T-cell (primary cell): ENCODE data around the gene MEAK7. TPM values are rescaled to one million over a fixed set of nuclear protein-coding genes. Genes with fewer than 3 reads are reported as not detected.

ENCODE experiments used
- ATAC-seq, 4 experiments: fragments of 200-7000 bp in 3 of 4; fragments of 150-1000 bp in 1 of 4; cut with Tn5 transposase; replicated peaks in 1 of 4; 1 replicate in 3 of 4; 2 replicates in 1 of 4; pipeline ENCODE4 v1.10.0; 2021; ENCODE audit warnings: moderate library complexity in 3 of 4, mild to moderate bottlenecking in 2 of 4, moderate number of reproducible peaks in 1 of 4
- CTCF ChIA-PET, 2 donors: fragments of 300-600 bp; sonication (Branson Sonifier 250); formaldehyde crosslinking; loops; one replicate each; lab custom pipeline; 2022; ENCODE audit warnings: antibody characterized with exemption in 2 of 2; lab: Charles Lee
- POLR2A ChIA-PET, 2 donors: fragments of 300-600 bp; sonication (Branson Sonifier 250); formaldehyde crosslinking; loops; one replicate each; lab custom pipeline; 2022; ENCODE audit warnings: antibody characterized with exemption in 2 of 2; lab: Charles Lee
- DNase-seq, 35 experiments: peaks; one replicate each; pipeline versions ENCODE4 v3.0.0 to v3.0.0-alpha.2; 2013 to 2023
- H3K27ac ChIP-seq: one replicate; pipeline ENCODE4 v1.5.1; 2013; ENCODE audit warnings: low read length
- H3K27me3 ChIP-seq, 2 experiments: replicated peaks in 1 of 2; 1 replicate in 1 of 2; 2 replicates in 1 of 2; pipeline versions ENCODE4 v1.6.1 to v1.7.0; 2013; ENCODE audit warnings: low read length in 1 of 2, mixed read lengths in 1 of 2; ENCODE audit not compliant: control insufficient read depth in 2 of 2, insufficient read depth in 2 of 2; ENCODE audit errors: extremely low read depth in 1 of 2
- H3K36me3 ChIP-seq, 2 donors: 1 replicate in 1 of 2; 2 replicates in 1 of 2; pipeline versions ENCODE4 v1.6.1 to v1.7.0; 2013; ENCODE audit warnings: low read length in 1 of 2; ENCODE audit not compliant: control insufficient read depth in 2 of 2, insufficient read depth in 1 of 2; ENCODE audit errors: extremely low read depth in 1 of 2
- H3K4me1 ChIP-seq, 2 experiments: 1 replicate in 1 of 2; 2 replicates in 1 of 2; pipeline versions ENCODE4 v1.6.1 to v1.7.0; 2013; ENCODE audit warnings: low read length in 2 of 2, mixed read lengths in 1 of 2; ENCODE audit not compliant: insufficient read depth in 2 of 2, control insufficient read depth in 1 of 2; ENCODE audit errors: extremely low read depth in 1 of 2
- H3K4me3 ChIP-seq, 2 donors: 1 replicate in 1 of 2; 2 replicates in 1 of 2; pipeline versions ENCODE4 v1.5.1 to v1.7.0; 2013; ENCODE audit warnings: mild to moderate bottlenecking in 2 of 2, low read length in 1 of 2, moderate library complexity in 1 of 2; ENCODE audit not compliant: control insufficient read depth in 1 of 2; ENCODE audit errors: extremely low read depth in 1 of 2
- H3K9me3 ChIP-seq: 2 replicates; pipeline ENCODE4 v1.7.0; 2013
- H3K27ac Mint-ChIP-seq, 2 donors: one replicate each; pipeline ENCODE4 v1.8.0; 2020 to 2021; ENCODE audit warnings: mild to moderate bottlenecking in 2 of 2, mixed read lengths in 2 of 2
- H3K27me3 Mint-ChIP-seq, 2 donors: one replicate each; pipeline ENCODE4 v1.8.0; 2021 to 2022; ENCODE audit warnings: mixed read lengths in 2 of 2
- H3K36me3 Mint-ChIP-seq: one replicate; pipeline ENCODE4 v1.8.0; 2021; ENCODE audit warnings: mixed read lengths
- H3K4me1 Mint-ChIP-seq, 3 donors: one replicate each; pipeline ENCODE4 v1.8.0; 2020 to 2022; ENCODE audit warnings: mixed read lengths in 3 of 3, mild to moderate bottlenecking in 1 of 3
- H3K4me3 Mint-ChIP-seq, 3 donors: one replicate each; pipeline ENCODE4 v1.8.0; 2020 to 2022; ENCODE audit warnings: mild to moderate bottlenecking in 3 of 3, mixed read lengths in 3 of 3, moderate library complexity in 3 of 3
- H3K9me3 Mint-ChIP-seq, 3 donors: one replicate each; pipeline ENCODE4 v1.8.0; 2020 to 2022; ENCODE audit warnings: mixed read lengths in 3 of 3
- WGBS: methylation state at CpG from one replicate; pipeline ENCODE4 v1.1.5; 2013; ENCODE audit warnings: missing lambda C conversion rate; ENCODE audit not compliant: insufficient coverage; 5-methylcytosine and 5-hydroxymethylcytosine counted together
- total RNA-seq, 35 experiments: library from RNA in 6 of 35; stranded (reverse) in 6 of 35; fragments of 120-200 nt in 1 of 35; gene quantifications; one replicate each; pipeline versions ENCODE4 v1.2.1 to v1.2.4 and lab custom pipeline; 2013 to 2026

MEAK7 gene
- total RNA-seq, 5 donors from 2014 or later (not counting 1 experiment from before 2014, with no cell fraction given), result 6.2 to 12.3 (median 10.2) TPM

DNA sequence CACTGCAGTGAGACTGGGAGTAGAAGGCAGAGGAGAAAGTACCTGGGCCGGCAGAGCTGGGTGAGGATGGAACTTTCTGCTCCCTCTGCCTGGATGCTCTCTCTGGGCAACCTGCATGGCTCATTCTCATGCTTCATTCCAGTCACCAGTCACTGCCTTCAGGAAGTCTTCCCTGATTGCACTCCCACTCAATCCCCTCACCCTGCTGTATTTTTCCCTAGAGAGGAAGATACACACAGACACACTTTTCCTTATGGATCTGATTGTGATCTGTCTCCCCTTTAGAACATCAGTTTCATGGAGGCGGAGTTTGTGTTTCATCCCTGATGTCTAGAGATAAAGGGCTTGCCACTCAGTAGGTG, 44.9 kb downstream of the MEAK7 start:
- Mint-ChIP-seq H3K27me3 (no peaks in the 10 kb centered on the region), H3K4me3 (no peak overlapping the region), H3K27ac (no peak overlapping the region), H3K9me3 (no peaks in the 10 kb centered on the region), H3K36me3 (peaks cover 20% of the 10 kb centered on the region), H3K4me1 (peaks cover 0 to 1% (median 0%) of the 10 kb centered on the region in 3 donors)
- DNase-seq, result no peak
- H3K4me3 ChIP-seq, result no peak overlapping the region
- H3K27me3 ChIP-seq, result no peaks in the 10 kb centered on the region
- no peaks in the 10 kb centered on the region for H3K9me3 ChIP-seq
- WGBS, result no CpG with 5 or more reads among the region's 2 CpGs
- POLR2A ChIA-PET, result interaction anchor here in 1 of 2 donors (0.7 kb wide), 1 partner anchor 39 kb away, joined by 6 read pairs; no protein-coding TSS in a partner anchor
- CTCF ChIA-PET, result no interaction called here
- H3K4me1 ChIP-seq, result no peaks in the 10 kb centered on the region
- H3K36me3 ChIP-seq, result peaks cover 11 to 12% of the 10 kb centered on the region in 2 donors
- no peak for ATAC-seq
- no peak overlapping the region for H3K27ac ChIP-seq

GRCh38 chr16:84458606-84459532, 45.6 kb downstream of the MEAK7 start:
- 96% methylated on average over 27 of the region's 38 CpGs for WGBS
- H3K27me3 Mint-ChIP-seq, result no peaks in the 10 kb centered on the region
- no peak overlapping the region for H3K27ac ChIP-seq
- H3K4me3 Mint-ChIP-seq, result no peak overlapping the region
- no peak overlapping the region for H3K4me3 ChIP-seq
- no peaks in the 10 kb centered on the region for H3K9me3 Mint-ChIP-seq
- ChIA-PET CTCF (no interaction called here), POLR2A (no interaction called here)
- ATAC-seq, result no peak
- H3K36me3 ChIP-seq, result peaks cover 10 to 11% of the 10 kb centered on the region in 2 donors
- no peak overlapping the region for H3K27ac Mint-ChIP-seq
- H3K36me3 Mint-ChIP-seq, result peaks cover 16% of the 10 kb centered on the region
- H3K4me1 Mint-ChIP-seq, result peaks cover 0 to 1% (median 0%) of the 10 kb centered on the region in 3 donors
- no peaks in the 10 kb centered on the region for H3K27me3 ChIP-seq
- H3K9me3 ChIP-seq, result no peaks in the 10 kb centered on the region
- DNase-seq, result no peak
- no peaks in the 10 kb centered on the region for H3K4me1 ChIP-seq

DNA sequence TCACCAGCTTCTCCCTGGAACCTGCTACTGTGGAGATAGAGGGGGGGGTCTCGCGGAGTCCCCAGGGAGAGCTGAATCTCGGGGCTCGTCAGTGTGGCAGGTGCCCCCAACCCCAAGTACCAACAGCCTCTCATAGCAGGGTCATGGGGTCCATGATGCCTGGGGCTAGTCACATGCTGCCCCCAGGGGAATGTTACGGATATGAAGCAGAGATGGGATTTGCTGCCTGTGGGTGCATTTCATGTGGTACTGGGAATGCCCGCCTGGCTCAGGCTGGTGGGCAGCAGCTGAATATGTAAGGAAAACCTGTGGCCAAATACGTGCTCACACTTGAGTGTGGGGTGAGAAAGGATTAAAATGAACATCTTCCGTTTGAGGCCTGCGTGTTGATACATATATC, 49.4 kb downstream of the MEAK7 start:
- Histone ChIP-seq H3K4me1 (no peaks in the 10 kb centered on the region), H3K36me3 (peaks cover 2 to 5% of the 10 kb centered on the region in 2 donors), H3K9me3 (no peaks in the 10 kb centered on the region), H3K4me3 (no peak overlapping the region), H3K27ac (no peak overlapping the region), H3K27me3 (peaks cover 0 to 6% of the 10 kb centered on the region in 2 experiments)
- Mint-ChIP-seq H3K27ac (no peak overlapping the region), H3K36me3 (no peaks in the 10 kb centered on the region), H3K4me1 (no peaks in the 10 kb centered on the region), H3K9me3 (no peaks in the 10 kb centered on the region), H3K27me3 (peaks cover 0 to 2% of the 10 kb centered on the region in 2 donors), H3K4me3 (no peak overlapping the region)
- DNase-seq (no peak), ATAC-seq (no peak)
- CTCF ChIA-PET, result no interaction called here
- 87% methylated on average over 6 of the region's 9 CpGs for WGBS
- POLR2A ChIA-PET, result no interaction called here

Other genes starting within 250 kb of the MEAK7 start
- not detected for gene WFDC1, start 209.8 kb downstream of the MEAK7 start, total RNA-seq
- gene ATP2C2, start 136.1 kb downstream of the MEAK7 start, total RNA-seq, result not detected
- 100 to 1,000 TPM; 205 to 265 (median 221) TPM for gene COTL1, start 113.4 kb upstream of the MEAK7 start, total RNA-seq
- 100 to 1,000 TPM in 3 of 5 donors, 10 to 100 TPM in 2; 96.1 to 135 (median 127) TPM for gene KLHL36, start 143.9 kb upstream of the MEAK7 start, total RNA-seq
- 100 to 1,000 TPM in 3 of 5 donors, 10 to 100 TPM in 2; 80.4 to 122 (median 104) TPM for gene USP10, start 195.3 kb upstream of the MEAK7 start, total RNA-seq